Left lung (tissue), 10 donors: ENCODE data around the gene VGLL4. TPM values are rescaled to one million over a fixed set of nuclear protein-coding genes. Genes with fewer than 3 reads are reported as not detected.
A peak's percentile ranks its signal among the peaks of the same experiment; 100 is the strongest.

Experiments used
- ATAC-seq: fragments of 200-7000 bp; cut with Tn5 transposase; one replicate; pipeline ENCODE4 v1.9.1; 2020; ENCODE audit warnings: moderate library complexity
- DNase-seq, 4 donors: peaks; one replicate each; pipeline ENCODE4 v3.0.0-alpha.2; 2013 to 2020
- H3K27ac ChIP-seq, 2 donors: fragments of 200-600 bp; sonication (generic) in 1 of 2; one replicate each; pipeline versions ENCODE4 v1.5.0 to v1.8.0; 2020 to 2021
- H3K27me3 ChIP-seq, 2 donors: fragments of 200-600 bp; sonication (generic) in 1 of 2; one replicate each; pipeline versions ENCODE4 v1.5.0 to v1.8.0; 2020 to 2021
- H3K36me3 ChIP-seq, 2 donors: fragments of 200-600 bp; sonication (generic) in 1 of 2; one replicate each; pipeline versions ENCODE4 v1.5.0 to v1.8.0; 2020 to 2021
- H3K4me1 ChIP-seq, 2 donors: fragments of 200-600 bp; one replicate each; pipeline ENCODE4 v1.8.0; 2021
- H3K4me3 ChIP-seq, 2 donors: fragments of 200-600 bp; sonication (generic) in 1 of 2; one replicate each; pipeline versions ENCODE4 v1.5.0 to v1.8.0; 2020 to 2021; ENCODE audit warnings: mild to moderate bottlenecking in 1 of 2
- H3K9me3 ChIP-seq, 2 donors: fragments of 200-600 bp; sonication (generic) in 1 of 2; one replicate each; pipeline versions ENCODE4 v1.5.0 to v1.8.0; 2020 to 2021
- intact Hi-C, 2 donors: fragments of 100-400 bp; cut with DNase I; formaldehyde crosslinking; loops; one replicate each; pipeline versions ENCODE4 v1.11.2 to v1.14.2; 2022
- polyA plus RNA-seq, 6 donors: library from polyadenylated mRNA; unstranded; fragments of 120-200 nt; gene quantifications; one replicate each; pipeline ENCODE4 v1.2.1, GENCODE V29; 2013; ENCODE audit not compliant: insufficient read length in 6 of 6
- total RNA-seq, 2 donors: library from RNA; stranded (reverse); fragmentation: NEBNext Ultra II Directional; extraction: Animal tissue kit (Norgen Biotek cat#: 25700); gene quantifications; one replicate each; pipeline ENCODE4 v1.2.1, GENCODE V29; 2021
- TF ChIP-seq, protein P1 (sequence below), 2 donors: fragments of 200-600 bp; sonication (generic) in 1 of 2; IDR thresholded peaks; one replicate each; pipeline versions ENCODE4 v1.5.0 to v1.8.0; 2021; ENCODE audit warnings: antibody characterized with exemption in 2 of 2
- donor health status: DM: no; HTN: yes; CAD: no.
- donor health status: DM: no; HTN: no; CAD: no.

The VGLL4 gene
- total and polyA plus RNA-seq, 8 donors = 40.2 to 115 (median 106) TPM

DNA sequence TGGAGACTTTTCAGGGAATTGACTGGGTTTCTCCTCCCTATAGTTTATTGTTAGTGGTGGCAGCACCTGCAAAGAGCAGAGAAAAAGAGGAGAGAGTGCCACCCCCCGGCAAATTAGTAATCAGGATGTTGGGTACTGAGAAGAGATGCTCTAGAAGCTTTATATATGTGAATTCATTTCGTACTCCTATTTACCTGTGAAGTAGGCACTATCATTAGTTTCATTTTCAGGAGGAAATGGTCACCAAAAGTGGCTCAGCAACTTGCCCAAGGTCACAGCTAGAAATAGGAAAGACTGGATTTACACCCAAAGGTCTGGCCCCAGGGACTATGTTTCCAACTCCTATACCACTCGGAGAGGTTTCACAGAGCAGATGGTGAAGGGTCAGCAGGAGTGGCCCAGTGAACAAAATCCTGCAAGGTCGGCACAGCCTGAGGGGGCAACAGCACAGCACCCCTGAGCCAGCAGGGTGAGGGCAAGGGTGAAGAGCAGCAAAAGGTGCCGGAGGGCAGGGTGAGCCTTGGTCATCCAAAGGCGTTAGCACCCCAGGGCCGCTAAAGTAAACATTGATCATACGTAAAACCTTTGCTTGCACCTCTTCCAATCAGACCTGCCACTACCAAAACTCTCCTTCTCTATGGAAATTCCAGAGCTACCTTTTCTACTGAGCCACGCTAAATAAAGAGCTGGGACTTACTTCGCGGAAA lies 23.6 kb downstream of the VGLL4 start:
- Histone ChIP-seq H3K27me3 (no peaks in the 10 kb centered on the region), H3K36me3 (no peaks in the 10 kb centered on the region), H3K4me3 (no peak overlapping the region), H3K27ac (no peak overlapping the region), H3K4me1 (peaks cover 0 to 69% of the 10 kb centered on the region in 2 donors), H3K9me3 (no peaks in the 10 kb centered on the region)
- DNase-seq = no peak
- intact Hi-C loops = no loop called here
- TF ChIP-seq, protein P1, sequence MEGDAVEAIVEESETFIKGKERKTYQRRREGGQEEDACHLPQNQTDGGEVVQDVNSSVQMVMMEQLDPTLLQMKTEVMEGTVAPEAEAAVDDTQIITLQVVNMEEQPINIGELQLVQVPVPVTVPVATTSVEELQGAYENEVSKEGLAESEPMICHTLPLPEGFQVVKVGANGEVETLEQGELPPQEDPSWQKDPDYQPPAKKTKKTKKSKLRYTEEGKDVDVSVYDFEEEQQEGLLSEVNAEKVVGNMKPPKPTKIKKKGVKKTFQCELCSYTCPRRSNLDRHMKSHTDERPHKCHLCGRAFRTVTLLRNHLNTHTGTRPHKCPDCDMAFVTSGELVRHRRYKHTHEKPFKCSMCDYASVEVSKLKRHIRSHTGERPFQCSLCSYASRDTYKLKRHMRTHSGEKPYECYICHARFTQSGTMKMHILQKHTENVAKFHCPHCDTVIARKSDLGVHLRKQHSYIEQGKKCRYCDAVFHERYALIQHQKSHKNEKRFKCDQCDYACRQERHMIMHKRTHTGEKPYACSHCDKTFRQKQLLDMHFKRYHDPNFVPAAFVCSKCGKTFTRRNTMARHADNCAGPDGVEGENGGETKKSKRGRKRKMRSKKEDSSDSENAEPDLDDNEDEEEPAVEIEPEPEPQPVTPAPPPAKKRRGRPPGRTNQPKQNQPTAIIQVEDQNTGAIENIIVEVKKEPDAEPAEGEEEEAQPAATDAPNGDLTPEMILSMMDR (IDR thresholded peaks at IDR 0.05) = no peak
- ATAC-seq = peak; percentile 40

DNA sequence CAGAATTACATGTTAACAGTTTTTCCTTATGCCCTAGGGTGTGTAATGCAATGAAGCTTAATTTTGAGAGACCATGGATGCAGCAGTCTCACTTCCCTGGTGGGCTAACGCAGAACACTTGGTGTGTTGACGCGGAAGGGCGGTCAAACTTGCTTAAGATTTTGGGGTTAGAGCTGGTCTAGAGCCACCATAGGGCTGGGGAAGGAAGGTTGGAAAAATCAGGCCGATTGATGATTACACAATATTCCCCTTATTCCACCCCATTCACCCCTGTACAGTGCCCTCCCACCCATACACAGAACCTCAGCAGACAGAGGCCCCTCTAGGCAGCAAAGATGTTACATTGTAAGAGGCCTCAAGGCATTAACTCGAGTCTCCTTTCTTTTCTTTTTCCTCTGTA lies 24.3 kb downstream of the VGLL4 start:
- no peak overlapping the region for H3K27ac ChIP-seq
- DNase-seq (no peak), ATAC-seq (no peak)
- TF ChIP-seq, protein P1 (IDR thresholded peaks at IDR 0.05) = no peak
- no peaks in the 10 kb centered on the region for H3K36me3 ChIP-seq
- H3K4me1 ChIP-seq = peaks cover 0 to 67% of the 10 kb centered on the region in 2 donors
- intact Hi-C loops = no loop called here
- H3K9me3 ChIP-seq = no peaks in the 10 kb centered on the region
- no peak overlapping the region for H3K4me3 ChIP-seq
- no peaks in the 10 kb centered on the region for H3K27me3 ChIP-seq

DNA sequence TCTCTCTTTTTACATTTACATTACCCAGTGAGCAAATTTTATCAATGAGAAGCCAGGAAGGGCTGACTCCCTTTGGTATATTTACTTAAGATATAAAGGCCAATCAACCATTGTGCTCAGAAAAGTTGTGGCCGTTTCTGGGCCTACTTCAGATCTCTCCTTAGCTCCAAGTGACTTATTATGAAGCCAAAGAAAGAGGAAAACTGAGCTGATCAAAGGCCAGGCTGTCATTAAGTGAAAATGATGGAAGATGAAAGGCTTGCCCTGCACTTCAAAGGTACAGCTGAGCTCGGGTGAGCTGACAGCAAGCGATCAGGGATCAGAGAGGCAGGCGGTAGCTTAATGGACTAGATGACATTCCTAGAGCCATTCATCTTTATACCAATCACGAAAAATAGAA lies 24.8 kb downstream of the VGLL4 start:
- Histone ChIP-seq H3K4me3 (no peak overlapping the region), H3K36me3 (no peaks in the 10 kb centered on the region), H3K27me3 (no peaks in the 10 kb centered on the region), H3K9me3 (no peaks in the 10 kb centered on the region), H3K4me1 (peaks cover 0 to 62% of the 10 kb centered on the region in 2 donors), H3K27ac (no peak overlapping the region)
- intact Hi-C loops = no loop called here
- peak; percentile 61 for ATAC-seq
- no peak for DNase-seq
- TF ChIP-seq, protein P1 (IDR thresholded peaks at IDR 0.05) = no peak

DNA sequence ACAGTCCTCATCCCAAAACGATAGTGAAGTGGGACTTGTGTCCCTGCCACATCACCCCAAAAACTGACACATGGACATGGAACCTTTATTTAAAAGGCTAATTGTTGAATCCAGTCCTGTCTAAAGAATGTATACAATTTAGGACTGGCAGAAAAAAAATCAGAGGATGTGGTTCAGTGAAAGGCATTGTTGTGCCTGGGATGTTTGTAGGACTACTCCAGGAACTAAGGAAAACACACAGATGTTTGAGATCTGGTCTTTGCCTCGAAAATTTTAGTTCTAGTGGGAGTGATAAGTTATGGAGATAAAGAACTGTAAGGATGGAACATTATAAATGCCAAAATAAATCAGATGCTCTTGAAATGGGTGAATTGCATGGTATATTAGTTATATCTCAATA lies 27.2 kb downstream of the VGLL4 start:
- H3K9me3 ChIP-seq = no peaks in the 10 kb centered on the region
- H3K27ac ChIP-seq = peak overlapping the region in 1 of 2 donors; percentile 13
- no peak for DNase-seq
- no peaks in the 10 kb centered on the region for H3K36me3 ChIP-seq
- peaks cover 12 to 52% of the 10 kb centered on the region in 2 donors for H3K4me1 ChIP-seq
- intact Hi-C loops = no loop called here
- TF ChIP-seq, protein P1 (IDR thresholded peaks at IDR 0.05) = no peak
- no peaks in the 10 kb centered on the region for H3K27me3 ChIP-seq
- ATAC-seq = no peak
- no peak overlapping the region for H3K4me3 ChIP-seq

DNA sequence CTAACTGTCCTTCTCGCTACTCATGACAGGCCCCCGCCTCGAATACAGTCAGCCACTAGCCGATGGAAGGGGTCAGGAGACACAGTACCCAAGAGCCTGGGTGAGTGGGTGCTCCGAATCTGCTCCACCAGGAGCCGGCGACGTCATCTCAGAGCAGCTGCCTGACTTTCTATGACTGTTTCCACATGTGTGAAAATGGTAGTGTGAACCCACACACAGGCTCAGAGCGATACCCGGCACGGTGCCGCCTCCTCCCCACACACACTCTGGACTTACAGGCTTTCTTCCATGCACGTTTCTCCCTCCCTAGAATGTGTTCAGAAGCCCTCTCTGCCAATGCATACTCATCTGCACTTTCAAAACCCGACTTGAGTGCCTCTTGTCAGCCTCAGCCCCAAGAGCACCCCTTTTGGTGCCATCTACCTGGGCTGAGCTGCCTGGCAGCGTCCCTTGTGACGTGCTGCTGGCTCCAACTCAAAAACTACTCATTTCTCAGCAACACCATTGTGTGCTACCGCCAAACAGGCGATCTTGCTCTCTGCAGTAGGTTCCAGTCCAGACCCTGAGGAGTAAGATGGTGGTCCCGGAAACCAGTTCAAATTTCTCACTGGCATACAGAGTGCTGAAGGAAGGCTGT lies 29.7 kb downstream of the VGLL4 start:
- ATAC-seq = peak; percentile 78
- TF ChIP-seq, protein P1 (IDR thresholded peaks at IDR 0.05) = no peak
- no peaks in the 10 kb centered on the region for H3K27me3 ChIP-seq
- no peaks in the 10 kb centered on the region for H3K36me3 ChIP-seq
- no peak overlapping the region for H3K4me3 ChIP-seq
- intact Hi-C loops = no loop called here
- H3K4me1 ChIP-seq = peaks cover 14 to 35% of the 10 kb centered on the region in 2 donors
- H3K27ac ChIP-seq = no peak overlapping the region
- no peaks in the 10 kb centered on the region for H3K9me3 ChIP-seq
- peak in 3 of 4 donors; percentile 69 to 76 (median 70) for DNase-seq
